CD4-positive, alpha-beta memory T cell (primary cell): ENCODE results near the gene ATP7B. TPM values are rescaled to one million over a fixed set of nuclear protein-coding genes. Genes with fewer than 3 reads are reported as not detected.

ENCODE experiments used
- CTCF ChIA-PET: fragments of 350-600 bp; sonication (Branson Sonifier 250); formaldehyde crosslinking; loops from one replicate; lab custom pipeline; 2021; ENCODE audit warnings: inconsistent platforms; ENCODE audit not compliant: partially characterized antibody; lab: Charles Lee
- POLR2A ChIA-PET: fragments of 350-600 bp; sonication (Branson Sonifier 250); formaldehyde crosslinking; loops from one replicate; lab custom pipeline; 2021; ENCODE audit not compliant: partially characterized antibody; lab: Charles Lee
- DNase-seq, 5 donors: peaks; one replicate each; pipeline versions ENCODE4 v3.0.0 to v3.0.0-alpha.2; 2020 to 2022; ENCODE audit warnings: mixed read lengths in 1 of 5
- H3K27ac ChIP-seq: one replicate; pipeline ENCODE4 v1.7.0; 2013; ENCODE audit warnings: low read depth, low read length
- H3K27me3 ChIP-seq: 2 replicates; pipeline ENCODE4 v1.7.0; 2013; ENCODE audit warnings: mild to moderate bottlenecking, low read length, moderate library complexity; ENCODE audit not compliant: insufficient read depth
- H3K36me3 ChIP-seq: 2 replicates; pipeline ENCODE4 v1.7.0; 2013; ENCODE audit warnings: mild to moderate bottlenecking, low read length, moderate library complexity; ENCODE audit not compliant: insufficient read depth
- H3K4me1 ChIP-seq: 2 replicates; pipeline ENCODE4 v1.7.0; 2013; ENCODE audit warnings: mild to moderate bottlenecking, low read length, moderate library complexity; ENCODE audit not compliant: insufficient read depth
- H3K4me3 ChIP-seq, 2 donors: one replicate each; pipeline ENCODE4 v1.7.0; 2013; ENCODE audit warnings: low read length in 2 of 2, mild to moderate bottlenecking in 1 of 2
- H3K9me3 ChIP-seq, 2 donors: one replicate each; pipeline ENCODE4 v1.7.0; 2013; ENCODE audit warnings: low read length in 2 of 2, control low read depth in 1 of 2; ENCODE audit not compliant: control insufficient read depth in 1 of 2
- H3K27ac Mint-ChIP-seq, 7 donors: one replicate each; pipeline ENCODE4 v1.8.0; 2020 to 2021; ENCODE audit warnings: mixed read lengths in 7 of 7, mild to moderate bottlenecking in 6 of 7, inconsistent platforms in 3 of 7, moderate library complexity in 3 of 7
- H3K27me3 Mint-ChIP-seq, 2 donors: one replicate each; pipeline ENCODE4 v1.8.0; 2020 to 2021; ENCODE audit warnings: mixed read lengths in 2 of 2
- H3K36me3 Mint-ChIP-seq, 2 donors: one replicate each; pipeline ENCODE4 v1.8.0; 2020 to 2021; ENCODE audit warnings: mixed read lengths in 2 of 2, inconsistent platforms in 1 of 2, mild to moderate bottlenecking in 1 of 2
- H3K4me1 Mint-ChIP-seq, 4 donors: one replicate each; pipeline ENCODE4 v1.8.0; 2020 to 2021; ENCODE audit warnings: mixed read lengths in 4 of 4, mild to moderate bottlenecking in 1 of 4
- H3K4me3 Mint-ChIP-seq, 8 donors: one replicate each; pipeline ENCODE4 v1.8.0; 2020 to 2021; ENCODE audit warnings: mixed read lengths in 8 of 8, mild to moderate bottlenecking in 7 of 8, moderate library complexity in 6 of 8, inconsistent platforms in 3 of 8
- H3K9me3 Mint-ChIP-seq, 8 donors: one replicate each; pipeline ENCODE4 v1.8.0; 2020 to 2021; ENCODE audit warnings: mixed read lengths in 8 of 8, mild to moderate bottlenecking in 5 of 8, inconsistent platforms in 3 of 8, moderate library complexity in 1 of 8
- intact Hi-C: fragments of 100-400 bp; cut with micrococcal nuclease; formaldehyde crosslinking; loops from one replicate; pipeline ENCODE4 v1.15.1; 2023
- polyA plus RNA-seq, 2 donors: library from polyadenylated mRNA; unstranded; fragments of 300-500 nt; fragmentation: Illumina TruSeq; gene quantifications; one replicate each; pipeline ENCODE4 v1.2.3, GENCODE V29; 2021
- total RNA-seq, 2 experiments: library from RNA; stranded (reverse); gene quantifications; one replicate each; pipeline ENCODE4 v1.2.3, GENCODE V29; 2021

The ATP7B gene
- total and polyA plus RNA-seq, 4 experiments from 2014 or later: 0.28 to 1.4 (median 0.87) TPM

DNA sequence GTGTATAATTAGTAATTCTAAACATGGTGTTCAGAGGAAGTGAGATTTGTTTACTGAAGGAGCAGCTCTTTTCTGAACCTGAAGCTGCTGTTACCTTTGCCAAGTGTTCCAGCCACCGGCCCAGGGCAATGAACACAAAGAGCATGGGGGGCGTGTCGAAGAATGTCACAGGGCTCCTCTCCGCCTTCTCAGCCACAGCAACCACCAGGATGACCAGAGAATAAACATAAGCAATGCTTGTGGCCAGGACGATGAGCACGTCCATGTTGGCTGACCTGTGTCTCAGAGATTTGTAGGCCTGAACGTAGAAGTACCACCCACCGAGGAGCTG, 53.1 kb downstream of the ATP7B start:
- CTCF ChIA-PET: no interaction called here
- intact Hi-C loops: no loop called here
- H3K27ac Mint-ChIP-seq: peak overlapping the region in 1 of 7 donors; percentile 35
- peaks cover 20 to 29% (median 23%) of the 10 kb centered on the region in 4 donors for H3K4me1 Mint-ChIP-seq
- H3K36me3 Mint-ChIP-seq: no peaks in the 10 kb centered on the region
- Histone ChIP-seq H3K4me3 (no peak overlapping the region), H3K27ac (no peak overlapping the region), H3K27me3 (no peaks in the 10 kb centered on the region), H3K36me3 (no peaks in the 10 kb centered on the region), H3K9me3 (no peaks in the 10 kb centered on the region), H3K4me1 (peaks cover 24% of the 10 kb centered on the region)
- no peak for DNase-seq
- H3K4me3 Mint-ChIP-seq: no peak overlapping the region
- H3K9me3 Mint-ChIP-seq: no peaks in the 10 kb centered on the region
- H3K27me3 Mint-ChIP-seq: peaks cover 0 to 3% of the 10 kb centered on the region in 2 donors
- POLR2A ChIA-PET: no interaction called here

DNA sequence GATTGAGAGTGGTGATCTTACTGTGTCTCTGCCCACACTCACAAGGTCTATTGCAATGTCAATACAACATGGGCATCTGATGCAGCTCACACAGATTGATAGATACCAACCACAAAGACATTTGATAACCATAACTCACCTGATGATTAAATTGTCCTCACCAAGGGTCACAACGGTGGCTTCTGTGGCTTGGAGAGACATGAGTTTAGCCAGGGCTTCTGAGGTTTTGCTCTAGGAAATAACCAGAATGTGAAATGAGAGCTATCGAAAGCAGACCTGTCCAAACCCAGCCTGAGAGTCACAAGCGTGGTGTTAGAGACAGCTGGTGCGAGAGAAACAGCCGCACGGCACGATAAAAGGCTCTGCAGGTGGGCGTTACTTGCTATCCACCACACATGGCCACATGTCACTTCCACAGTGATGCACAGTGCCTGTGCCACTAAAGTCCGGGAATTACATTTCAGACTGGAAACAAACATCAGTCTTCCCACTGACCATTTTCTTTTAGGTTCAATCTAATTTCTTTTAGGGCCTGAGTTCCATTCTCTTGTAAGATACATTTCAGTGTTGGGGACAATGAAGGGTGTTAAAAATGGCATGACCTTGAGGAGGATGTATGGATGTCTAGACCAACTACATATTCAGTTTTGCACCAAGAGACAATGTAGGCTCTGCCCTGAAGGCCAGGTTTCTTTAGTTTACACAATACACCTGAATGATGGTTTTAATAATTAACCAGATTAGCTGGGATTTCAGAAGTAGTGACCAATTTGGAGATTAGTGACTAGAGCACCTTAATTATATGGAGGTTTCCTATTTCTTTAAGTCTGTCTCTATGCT, 53.7 kb downstream of the ATP7B start:
- Mint-ChIP-seq H3K27me3 (peaks cover 0 to 3% of the 10 kb centered on the region in 2 donors), H3K4me1 (peaks cover 25 to 35% (median 28%) of the 10 kb centered on the region in 4 donors), H3K27ac (peak overlapping the region in 1 of 7 donors; percentile 10), H3K9me3 (no peaks in the 10 kb centered on the region), H3K36me3 (no peaks in the 10 kb centered on the region), H3K4me3 (no peak overlapping the region)
- intact Hi-C loops: no loop called here
- Histone ChIP-seq H3K4me1 (peaks cover 29% of the 10 kb centered on the region), H3K36me3 (no peaks in the 10 kb centered on the region), H3K27me3 (no peaks in the 10 kb centered on the region), H3K27ac (no peak overlapping the region), H3K9me3 (no peaks in the 10 kb centered on the region), H3K4me3 (no peak overlapping the region)
- DNase-seq: no peak
- CTCF ChIA-PET: no interaction called here
- POLR2A ChIA-PET: no interaction called here

DNA sequence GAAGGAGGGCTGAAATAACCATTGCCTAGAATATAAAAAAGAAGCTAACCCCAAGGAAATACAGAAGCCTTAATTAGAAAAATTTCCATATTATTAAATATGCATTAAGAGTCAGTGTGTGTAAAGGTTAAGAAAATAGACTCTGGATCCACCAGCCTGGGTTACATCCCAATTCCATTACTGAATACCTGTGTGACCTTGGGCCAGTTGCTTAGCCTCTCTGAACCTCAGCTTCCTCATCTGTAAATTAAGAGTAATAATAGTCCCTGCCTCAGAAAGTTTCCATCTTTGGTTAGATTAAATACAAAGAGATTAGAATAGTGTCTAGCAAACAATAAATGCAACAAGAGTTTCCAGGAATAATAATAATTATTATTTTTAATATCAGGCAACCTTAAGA, 54.5 kb downstream of the ATP7B start:
- H3K36me3 Mint-ChIP-seq: no peaks in the 10 kb centered on the region
- H3K27me3 Mint-ChIP-seq: peaks cover 0 to 2% of the 10 kb centered on the region in 2 donors
- no peaks in the 10 kb centered on the region for H3K9me3 ChIP-seq
- DNase-seq: no peak
- no peak overlapping the region for H3K4me3 ChIP-seq
- no peak overlapping the region for H3K4me3 Mint-ChIP-seq
- H3K4me1 ChIP-seq: peaks cover 38% of the 10 kb centered on the region
- no peaks in the 10 kb centered on the region for H3K36me3 ChIP-seq
- no peak overlapping the region for H3K27ac Mint-ChIP-seq
- H3K27ac ChIP-seq: no peak overlapping the region
- H3K27me3 ChIP-seq: no peaks in the 10 kb centered on the region
- POLR2A ChIA-PET: no interaction called here
- intact Hi-C loops: no loop called here
- CTCF ChIA-PET: no interaction called here
- H3K9me3 Mint-ChIP-seq: peaks cover 0 to 1% (median 0%) of the 10 kb centered on the region in 8 donors
- peaks cover 32 to 44% (median 36%) of the 10 kb centered on the region in 4 donors for H3K4me1 Mint-ChIP-seq

DNA sequence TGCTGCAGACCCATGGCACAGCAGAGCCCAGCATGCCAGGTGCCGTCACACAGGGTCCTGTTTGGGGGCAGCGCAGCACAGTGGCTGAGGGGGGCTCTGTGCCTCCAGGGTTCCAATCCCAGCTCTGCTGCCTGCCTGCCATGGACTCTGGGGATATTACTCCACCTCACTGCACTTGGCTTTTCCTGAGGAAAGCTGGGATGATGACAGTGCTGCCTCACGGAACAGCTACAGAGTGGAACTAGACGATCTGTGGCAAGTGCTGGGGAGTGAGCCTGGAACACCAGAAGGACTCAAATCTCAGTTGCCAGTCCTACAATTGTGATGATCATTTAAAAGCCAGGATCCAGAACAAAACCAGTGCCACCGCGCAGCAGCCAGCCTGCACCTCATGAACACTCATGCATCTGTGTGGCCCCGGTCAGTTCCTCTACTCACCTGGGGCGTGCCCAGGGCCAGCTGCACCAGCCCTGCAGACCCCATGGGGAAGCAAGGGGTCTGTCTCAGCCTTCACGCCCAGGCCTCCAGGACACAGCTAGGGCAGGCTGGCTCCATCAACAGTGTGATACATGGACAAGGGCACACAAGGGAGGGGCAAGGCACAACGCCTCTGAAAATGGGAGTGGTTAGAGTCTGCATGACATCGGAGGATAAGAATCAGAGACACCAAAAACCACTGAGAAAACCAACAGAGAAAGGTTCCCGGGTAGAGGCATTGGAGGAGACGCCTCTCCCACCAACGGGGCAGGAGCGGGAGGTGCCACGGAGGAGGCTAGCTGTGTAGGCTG, 55.2 kb downstream of the ATP7B start:
- Histone ChIP-seq H3K27ac (no peak overlapping the region), H3K9me3 (no peaks in the 10 kb centered on the region), H3K4me1 (peaks cover 45% of the 10 kb centered on the region), H3K36me3 (no peaks in the 10 kb centered on the region), H3K4me3 (no peak overlapping the region), H3K27me3 (no peaks in the 10 kb centered on the region)
- H3K27ac Mint-ChIP-seq: peak overlapping the region in 1 of 7 donors; percentile 19
- intact Hi-C loops: no loop called here
- peaks cover 0 to 2% of the 10 kb centered on the region in 2 donors for H3K27me3 Mint-ChIP-seq
- H3K36me3 Mint-ChIP-seq: peaks cover 0 to under 1% of the 10 kb centered on the region in 2 donors
- peak overlapping the region in 1 of 8 donors; percentile 45 for H3K4me3 Mint-ChIP-seq
- H3K4me1 Mint-ChIP-seq: peaks cover 36 to 51% (median 41%) of the 10 kb centered on the region in 4 donors
- ChIA-PET POLR2A (no interaction called here), CTCF (interaction anchor here (0.8 kb wide), 2 partner anchors 12 to 171 kb away, joined by 3 to 4 read pairs; no protein-coding TSS in a partner anchor)
- peaks cover 1 to 7% (median 2%) of the 10 kb centered on the region in 8 donors for H3K9me3 Mint-ChIP-seq
- no peak for DNase-seq

DNA sequence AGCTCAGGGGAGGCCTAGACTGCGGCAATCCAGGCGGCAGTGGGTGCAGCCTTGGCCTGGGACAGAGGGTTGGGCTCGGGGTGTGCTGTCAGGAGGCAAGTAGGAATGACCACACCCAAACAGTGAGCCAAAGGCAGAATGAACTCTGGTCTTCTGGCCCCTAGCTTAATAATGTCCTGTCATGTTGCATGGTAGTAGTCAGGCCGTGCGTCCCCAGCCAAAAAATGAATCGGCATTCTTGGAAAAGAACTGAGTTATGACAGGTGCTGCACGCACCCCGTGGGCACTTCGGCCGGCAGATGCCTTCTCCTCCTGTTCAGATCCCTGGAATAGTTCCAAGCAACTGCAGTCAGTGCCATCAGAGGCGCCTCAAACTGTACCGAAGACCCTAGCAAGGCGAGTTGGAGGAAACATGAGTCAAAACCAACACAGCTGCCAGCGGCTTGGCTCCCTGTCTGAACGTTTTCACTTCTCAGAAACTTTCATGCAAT, 55.9 kb downstream of the ATP7B start:
- H3K4me3 ChIP-seq: no peak overlapping the region
- peaks cover 43 to 58% (median 48%) of the 10 kb centered on the region in 4 donors for H3K4me1 Mint-ChIP-seq
- H3K27ac Mint-ChIP-seq: no peak overlapping the region
- H3K27me3 ChIP-seq: no peaks in the 10 kb centered on the region
- no peak overlapping the region for H3K4me3 Mint-ChIP-seq
- peaks cover 5 to 13% (median 9%) of the 10 kb centered on the region in 8 donors for H3K9me3 Mint-ChIP-seq
- H3K9me3 ChIP-seq: peaks cover 0 to 3% of the 10 kb centered on the region in 2 donors
- H3K27me3 Mint-ChIP-seq: peaks cover 0 to 2% of the 10 kb centered on the region in 2 donors
- no peaks in the 10 kb centered on the region for H3K36me3 ChIP-seq
- no peak overlapping the region for H3K27ac ChIP-seq
- peaks cover 52% of the 10 kb centered on the region for H3K4me1 ChIP-seq
- CTCF ChIA-PET: interaction anchor here (0.8 kb wide), 2 partner anchors 13 to 172 kb away, joined by 3 to 4 read pairs; no protein-coding TSS in a partner anchor
- DNase-seq: no peak
- intact Hi-C loops: no loop called here
- peaks cover 1 to 3% of the 10 kb centered on the region in 2 donors for H3K36me3 Mint-ChIP-seq
- POLR2A ChIA-PET: no interaction called here

DNA sequence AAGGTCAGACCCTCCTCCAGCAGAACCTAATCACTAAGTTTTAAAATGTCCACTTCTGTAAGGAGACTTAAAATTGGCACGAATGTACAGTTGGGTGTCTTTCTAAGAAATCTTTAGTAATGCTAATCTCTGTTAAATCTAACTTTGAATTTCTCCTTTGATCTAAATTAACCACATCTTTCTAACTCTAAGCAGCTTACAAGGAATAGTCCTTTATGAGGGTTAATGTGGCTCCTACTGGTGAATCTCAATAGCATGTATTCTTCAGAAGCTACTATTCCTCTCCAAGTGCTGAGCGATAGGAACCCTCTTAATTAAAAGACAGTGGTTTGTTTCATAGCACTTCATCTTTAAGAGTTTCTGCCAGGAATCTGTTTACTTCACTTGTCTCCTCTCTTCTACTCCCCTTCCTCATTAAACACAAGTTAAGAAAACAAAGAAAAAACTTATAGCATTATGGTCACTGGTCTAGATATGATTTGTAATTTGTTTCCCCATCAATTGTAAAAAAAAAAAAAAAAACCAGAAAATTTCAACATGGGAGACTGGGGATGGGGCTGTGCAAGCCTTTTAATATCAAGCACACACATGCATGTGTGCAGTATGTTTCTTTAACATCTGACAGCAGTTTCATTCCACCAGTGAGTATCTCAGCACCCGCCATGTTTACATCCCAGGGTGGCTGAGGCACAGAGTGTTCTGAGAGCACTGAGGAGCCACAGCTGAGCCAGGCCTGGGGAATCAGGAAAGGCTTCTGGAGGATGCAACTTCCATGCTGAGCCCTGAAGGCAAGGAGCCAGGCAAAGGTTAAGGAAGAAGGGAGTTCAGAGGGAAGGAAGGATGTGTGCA, 57.7 kb downstream of the ATP7B start:
- peak in 3 of 5 donors; percentile 23 to 47 (median 39) for DNase-seq
- Histone ChIP-seq H3K27me3 (no peaks in the 10 kb centered on the region), H3K4me3 (no peak overlapping the region), H3K27ac (no peak overlapping the region), H3K9me3 (peaks cover 0 to 12% of the 10 kb centered on the region in 2 donors), H3K4me1 (peaks cover 56% of the 10 kb centered on the region), H3K36me3 (no peaks in the 10 kb centered on the region)
- H3K27me3 Mint-ChIP-seq: peaks cover 0 to 2% of the 10 kb centered on the region in 2 donors
- intact Hi-C loops: no loop called here
- peaks cover 5 to 25% (median 21%) of the 10 kb centered on the region in 8 donors for H3K9me3 Mint-ChIP-seq
- peaks cover 42 to 58% (median 52%) of the 10 kb centered on the region in 4 donors for H3K4me1 Mint-ChIP-seq
- peaks cover 8 to 10% of the 10 kb centered on the region in 2 donors for H3K36me3 Mint-ChIP-seq
- ChIA-PET POLR2A (interaction anchor here (0.7 to 0.9 kb wide), 2 partner anchors 9 to 17 kb away, joined by 3 read pairs; no protein-coding TSS in a partner anchor), CTCF (interaction anchor here (1.5 kb wide), 1 partner anchor 15 kb away, joined by 4 read pairs; no protein-coding TSS in a partner anchor)
- peak overlapping the region in 4 of 7 donors; percentile 0 to 38 (median 21) for H3K27ac Mint-ChIP-seq
- peak overlapping the region in 7 of 8 donors; percentile 0 to 56 (median 18) for H3K4me3 Mint-ChIP-seq
